HG03139 (cell line): ENCODE data around the gene PERP.
"Not testable (repeated sequence)": the region's sequence is repeated elsewhere in the genome, so short reads cannot be mapped to it uniquely, and the experiment has no call there.

Experiments used
- ATAC-seq: cut with Tn5 transposase; IDR thresholded peaks from one replicate; pipeline ENCODE4 v1.9.1; 2021; ENCODE audit not compliant: unreplicated experiment

The PERP gene

GRCh38 chr6:138105880-138106664 lies 1.1 kb downstream of the PERP start:
- no peak for ATAC-seq

- no peak for ATAC-seq
Measured at GRCh38 chr6:138105446-138105845, 1.8 kb downstream of the PERP start.

- no peak for ATAC-seq
Measured at GRCh38 chr6:138104618-138105213, 2.5 kb downstream of the PERP start.

GRCh38 chr6:138103871-138104270 lies 3.3 kb downstream of the PERP start:
- no peak for ATAC-seq

- no peak for ATAC-seq
Measured at GRCh38 chr6:138101946-138102731, 5.1 kb downstream of the PERP start.

GRCh38 chr6:138099832-138100231 lies 7.4 kb downstream of the PERP start:
- no peak for ATAC-seq

- no peak for ATAC-seq
Measured at GRCh38 chr6:138098306-138098705, 8.9 kb downstream of the PERP start.

- ATAC-seq = no peak
Measured at GRCh38 chr6:138094260-138094659, 13.0 kb downstream of the PERP start.

GRCh38 chr6:138093632-138094031 lies 13.6 kb downstream of the PERP start:
- no peak for ATAC-seq

- ATAC-seq = no peak
Measured at GRCh38 chr6:138092686-138093085, 14.5 kb downstream of the PERP start.

- no peak for ATAC-seq
Measured at GRCh38 chr6:138089325-138089724, 17.9 kb downstream of the PERP start.

- no peak for ATAC-seq
Measured at GRCh38 chr6:138088326-138088762, 18.9 kb downstream of the PERP start.

- ATAC-seq = no peak
Measured at GRCh38 chr6:138087593-138088325, 19.5 kb downstream of the PERP start.

- ATAC-seq = no peak
Measured at GRCh38 chr6:138086573-138087196, 20.5 kb downstream of the PERP start.

GRCh38 chr6:138085839-138086222 lies 21.4 kb downstream of the PERP start:
- no peak for ATAC-seq

- no peak for ATAC-seq
Measured at GRCh38 chr6:138084904-138085838, 22.0 kb downstream of the PERP start.

- ATAC-seq = no peak
Measured at GRCh38 chr6:138082232-138082631, 25.0 kb downstream of the PERP start.

- not testable (repeated sequence) for ATAC-seq
Measured at GRCh38 chr6:138079556-138079955, 27.7 kb downstream of the PERP start.

- no peak for ATAC-seq
Measured at GRCh38 chr6:138078491-138078890, 28.7 kb downstream of the PERP start.

GRCh38 chr6:138073264-138073663 lies 34.0 kb downstream of the PERP start:
- ATAC-seq = no peak
